H1 (cell line): ENCODE measurements around the gene COL5A2. TPM values are rescaled to one million over a fixed set of nuclear protein-coding genes. Genes with fewer than 3 reads are reported as not detected.

Source experiments
- CTCF ChIA-PET: fragments of 300-600 bp; sonication (Branson Sonifier 250); formaldehyde crosslinking; loops from one replicate; lab custom pipeline; 2021; ENCODE audit not compliant: partially characterized antibody; lab: Charles Lee
- POLR2A ChIA-PET: fragments of 300-600 bp; sonication (Branson Sonifier 250); formaldehyde crosslinking; loops from one replicate; lab custom pipeline; 2021; ENCODE audit warnings: inconsistent platforms; ENCODE audit not compliant: partially characterized antibody; lab: Charles Lee
- DNase-seq, 2 experiments: peaks; one replicate each; pipeline versions ENCODE4 v3.0.0 to v3.0.0-alpha.2; 2010 to 2022; ENCODE audit warnings: low spot score in 2 of 2, low read depth in 1 of 2, mixed read lengths in 1 of 2
- FAIRE-seq: peaks from 2 replicates; lab custom pipeline; 2011; peaks lifted over from hg19 to GRCh38; lab: Jason Lieb, UNC
- H2AFZ ChIP-seq: 2 replicates; pipeline ENCODE4 v1.8.1; 2012; ENCODE audit warnings: low read length, inconsistent platforms
- H2AK5ac ChIP-seq: 2 replicates; pipeline ENCODE4 v1.6.1; 2013; ENCODE audit warnings: low read depth, low read length
- H2BK120ac ChIP-seq: replicated peaks from 2 replicates; pipeline ENCODE3; 2013; ENCODE audit warnings: low read depth, low read length, inconsistent platforms
- H2BK12ac ChIP-seq: 2 replicates; pipeline ENCODE4 v1.6.1; 2013; ENCODE audit warnings: low read depth, low read length
- H2BK15ac ChIP-seq: 2 replicates; pipeline ENCODE4 v1.6.1; 2013; ENCODE audit warnings: low read length
- H2BK20ac ChIP-seq: 2 replicates; pipeline ENCODE4 v1.6.1; 2013; ENCODE audit warnings: low read length
- H2BK5ac ChIP-seq: 2 replicates; pipeline ENCODE4 v1.6.1; 2013; ENCODE audit warnings: low read depth, low read length
- H3K14ac ChIP-seq: 2 replicates; pipeline ENCODE4 v1.6.1; 2013; ENCODE audit warnings: inconsistent platforms; ENCODE audit not compliant: insufficient read length
- H3K18ac ChIP-seq: 2 replicates; pipeline ENCODE4 v1.6.1; 2013; ENCODE audit warnings: low read length; ENCODE audit errors: extremely low read depth
- H3K23ac ChIP-seq: 2 replicates; pipeline ENCODE4 v1.6.1; 2013; ENCODE audit warnings: inconsistent platforms; ENCODE audit not compliant: insufficient read length
- H3K23me2 ChIP-seq: 2 replicates; pipeline ENCODE4 v1.6.1; 2013; ENCODE audit warnings: low read depth, low read length
- H3K27ac ChIP-seq: 2 replicates; pipeline ENCODE4 v1.6.1; 2011; ENCODE audit warnings: low read depth, low read length, inconsistent platforms
- H3K27me3 ChIP-seq, 4 experiments: replicated peaks in 1 of 4; 1 replicate in 1 of 4; 2 replicates in 3 of 4; pipeline versions ENCODE4 v1.6.1 to v1.8.1; 2011 to 2013; ENCODE audit warnings: low read length in 3 of 4, mild to moderate bottlenecking in 3 of 4, inconsistent platforms in 2 of 4, mixed read lengths in 2 of 4, moderate library complexity in 1 of 4; ENCODE audit not compliant: control insufficient read depth in 3 of 4, insufficient read depth in 3 of 4; ENCODE audit errors: extremely low read depth in 1 of 4
- H3K36me3 ChIP-seq, 4 experiments: 2 replicates each; pipeline versions ENCODE4 v1.6.1 to v1.8.1; 2011 to 2013; ENCODE audit warnings: mild to moderate bottlenecking in 4 of 4, low read length in 3 of 4, moderate library complexity in 2 of 4, control low read depth in 1 of 4, inconsistent platforms in 1 of 4; ENCODE audit not compliant: insufficient read depth in 4 of 4, control insufficient read depth in 2 of 4
- H3K4ac ChIP-seq: replicated peaks from 2 replicates; pipeline ENCODE3; 2013; ENCODE audit warnings: low read length, low read depth, mixed read lengths, inconsistent platforms; ENCODE audit not compliant: insufficient read length
- H3K4me1 ChIP-seq, 4 experiments: replicated peaks in 1 of 4; 1 replicate in 1 of 4; 2 replicates in 3 of 4; pipeline versions ENCODE4 v1.6.1 to v1.8.1; 2011 to 2013; ENCODE audit warnings: low read length in 3 of 4, inconsistent platforms in 2 of 4, mixed read lengths in 1 of 4; ENCODE audit not compliant: insufficient read depth in 4 of 4, control insufficient read depth in 3 of 4
- H3K4me2 ChIP-seq, 2 experiments: 2 replicates each; pipeline versions ENCODE4 v1.6.1 to v1.8.1; 2011 to 2013; ENCODE audit warnings: low read depth in 2 of 2, low read length in 2 of 2, control low read depth in 1 of 2, inconsistent platforms in 1 of 2, mild to moderate bottlenecking in 1 of 2; ENCODE audit not compliant: insufficient read depth in 1 of 2
- H3K4me3 ChIP-seq, 4 experiments: fragments of 200-600, 300-600 bp in 1 of 4; sonication (generic), shearing (Covaris generic), sonication (Bioruptor Twin) in 1 of 4; 2 replicates each; pipeline versions ENCODE4 v1.5.1 to v1.8.1; 2011 to 2016; ENCODE audit warnings: low read length in 4 of 4, low read depth in 3 of 4, control low read depth in 2 of 4, inconsistent platforms in 2 of 4, mild to moderate bottlenecking in 2 of 4, mixed read lengths in 1 of 4, moderate library complexity in 1 of 4; ENCODE audit not compliant: insufficient read depth in 2 of 4; ENCODE audit errors: extremely low read depth in 1 of 4
- H3K56ac ChIP-seq: replicated peaks from 2 replicates; pipeline ENCODE3; 2013; ENCODE audit warnings: low read depth, mild to moderate bottlenecking, mixed read lengths, low read length, inconsistent platforms; ENCODE audit not compliant: insufficient read length
- H3K79me1 ChIP-seq: 2 replicates; pipeline ENCODE4 v1.6.1; 2013; ENCODE audit warnings: low read depth, low read length, control low read depth
- H3K79me2 ChIP-seq, 2 experiments: 2 replicates each; pipeline versions ENCODE4 v1.6.1 to v1.8.1; 2012 to 2013; ENCODE audit warnings: low read length in 2 of 2, mild to moderate bottlenecking in 2 of 2, inconsistent platforms in 1 of 2; ENCODE audit not compliant: insufficient read depth in 2 of 2, control insufficient read depth in 1 of 2
- H3K9ac ChIP-seq, 4 experiments: replicated peaks in 1 of 4; 1 replicate in 1 of 4; 2 replicates in 3 of 4; pipeline versions ENCODE4 v1.6.1 to v1.8.1; 2011 to 2013; ENCODE audit warnings: low read depth in 3 of 4, low read length in 3 of 4, control low read depth in 2 of 4, mild to moderate bottlenecking in 2 of 4, moderate library complexity in 2 of 4, inconsistent platforms in 1 of 4; ENCODE audit errors: extremely low read depth in 1 of 4
- H3K9me3 ChIP-seq, 2 experiments: 2 replicates each; pipeline versions ENCODE4 v1.6.1 to v1.8.1; 2012 to 2013; ENCODE audit warnings: mild to moderate bottlenecking in 2 of 2, moderate library complexity in 2 of 2, control low read depth in 1 of 2, inconsistent platforms in 1 of 2, low read depth in 1 of 2, low read length in 1 of 2, mixed read lengths in 1 of 2; ENCODE audit not compliant: insufficient read depth in 2 of 2
- H4K20me1 ChIP-seq, 2 experiments: replicated peaks in 1 of 2; 2 replicates each; pipeline versions ENCODE3 to v1.8.1; 2011 to 2013; ENCODE audit warnings: inconsistent platforms in 2 of 2, low read length in 2 of 2, mild to moderate bottlenecking in 1 of 2; ENCODE audit not compliant: insufficient read depth in 2 of 2, control insufficient read depth in 1 of 2
- H4K5ac ChIP-seq: 2 replicates; pipeline ENCODE4 v1.6.1; 2013; ENCODE audit warnings: low read length, low read depth, mixed read lengths, inconsistent platforms; ENCODE audit not compliant: insufficient read length
- H4K8ac ChIP-seq: 2 replicates; pipeline ENCODE4 v1.8.0; 2013; ENCODE audit warnings: mild to moderate bottlenecking, moderate library complexity, low read length, inconsistent platforms; ENCODE audit not compliant: insufficient read depth; ENCODE audit errors: extremely low read depth
- H4K91ac ChIP-seq: replicated peaks from 2 replicates; pipeline ENCODE3; 2013; ENCODE audit warnings: low read length, mixed read lengths, inconsistent platforms; ENCODE audit not compliant: insufficient read length
- CBX8 ChIP-seq: fragments of 300-800, 300-1000 bp; sonication (generic); IDR thresholded peaks from 2 replicates; pipeline ENCODE4 v1.7.1; 2016; ENCODE audit warnings: low read depth, low read length, borderline replicate concordance
- CTBP2 ChIP-seq: IDR thresholded peaks from 2 replicates; pipeline ENCODE4 v1.7.0; 2011; ENCODE audit warnings: borderline replicate concordance, mild to moderate bottlenecking, moderate library complexity, mixed read lengths, low read length; ENCODE audit not compliant: insufficient read depth, insufficient read length
- NANOG ChIP-seq: IDR thresholded peaks from 2 replicates; pipeline ENCODE4 v1.6.1; 2011; ENCODE audit warnings: low read length, low read depth, mild to moderate bottlenecking, inconsistent platforms; ENCODE audit not compliant: insufficient read depth, poor library complexity, severe bottlenecking
- NRF1 ChIP-seq: IDR thresholded peaks from 2 replicates; pipeline ENCODE4 v1.6.1; 2011; ENCODE audit warnings: mild to moderate bottlenecking, low read depth, low read length, improper control_type of control experiment
- SIX5 ChIP-seq: IDR thresholded peaks from 2 replicates; pipeline ENCODE4 v1.6.1; 2011; ENCODE audit warnings: mild to moderate bottlenecking, low read depth, low read length
- WGBS, 2 experiments: shearing (Covaris generic) in 1 of 2; methylation state at CpG; one replicate each; pipeline versions ENCODE4 v1.1.6 to v1.1.7; 2013 to 2015; ENCODE audit warnings: low lambda C conversion rate in 2 of 2, mixed read lengths in 2 of 2, inconsistent platforms in 1 of 2, low coverage in 1 of 2, missing lambda C conversion rate in 1 of 2; ENCODE audit not compliant: insufficient replicate concordance in 2 of 2, insufficient coverage in 1 of 2, insufficient read length in 1 of 2; ENCODE audit errors: extremely low coverage in 1 of 2, missing lambda C conversion rate in 1 of 2; 5-methylcytosine and 5-hydroxymethylcytosine counted together
- polyA plus RNA-seq, 7 experiments: library from polyadenylated mRNA; depleted of rRNA in 3 of 7; stranded (reverse) in 5 of 7; unstranded in 2 of 7; fragments of >200 nt in 5 of 7; fragments of 200-250 nt in 2 of 7; gene quantifications; 1 replicate in 5 of 7; 2 replicates in 1 of 7; 4 replicates in 1 of 7; pipeline versions ENCODE4 v1.2.1 to v1.2.3, GENCODE V29; 2011 to 2013; ENCODE audit warnings: missing spikeins in 2 of 7, mixed read lengths in 2 of 7
- total RNA-seq: library from RNA; stranded (reverse); fragmentation: NEBNext Ultra II Directional; extraction: Animal tissue kit (Norgen Biotek cat#: 25700); gene quantifications from 2 replicates; pipeline ENCODE4 v1.2.1, GENCODE V29; 2021
- TF ChIP-seq, protein P1 (sequence below): IDR thresholded peaks from 2 replicates; pipeline ENCODE4 v1.6.1; 2012; ENCODE audit warnings: inconsistent platforms
- TF ChIP-seq, protein P2 (sequence below): IDR thresholded peaks from 2 replicates; pipeline ENCODE4 v1.6.1; 2012; ENCODE audit warnings: inconsistent platforms

Gene COL5A2
- total and polyA plus RNA-seq, 2 of the 8 experiments (the other 6 are each of a cell fraction or from before 2014, with no cell fraction given): 4.7 to 24.2 TPM

GRCh38 chr2:189008555-189009262, 170.9 kb downstream of the COL5A2 start:
- Histone ChIP-seq H4K20me1 (no peaks in the 10 kb centered on the region), H3K36me3 (no peaks in the 10 kb centered on the region), H3K9ac (no peak overlapping the region), H2BK15ac (no peak overlapping the region), H3K4me1 (no peaks in the 10 kb centered on the region), H3K23me2 (no peaks in the 10 kb centered on the region), H4K91ac (no peak overlapping the region), H2BK12ac (no peak overlapping the region), H3K9me3 (no peaks in the 10 kb centered on the region), H3K4me3 (no peak overlapping the region), H2AK5ac (no peak overlapping the region), H3K56ac (no peak overlapping the region), H3K27me3 (no peaks in the 10 kb centered on the region), H3K18ac (no peak overlapping the region), H2BK120ac (no peak overlapping the region), H3K4me2 (no peak overlapping the region), H4K8ac (no peak overlapping the region), H2BK20ac (no peak overlapping the region), H3K79me1 (no peaks in the 10 kb centered on the region), H4K5ac (no peak overlapping the region), H2BK5ac (no peak overlapping the region), H3K27ac (no peak overlapping the region), H3K23ac (no peak overlapping the region), H3K79me2 (no peaks in the 10 kb centered on the region), H2AFZ (no peak overlapping the region), H3K14ac (no peak overlapping the region), H3K4ac (no peak overlapping the region)
- POLR2A ChIA-PET: no interaction called here
- DNase-seq (no peak), FAIRE-seq (no peak)
- WGBS, 2 experiments: 94% methylated on average over 9 of the region's 9 CpGs; no CpG with 5 or more reads in 1 of the 2 experiments
- CTCF ChIA-PET: interaction anchor here (1.4 kb wide), 1 partner anchor 15 kb away, joined by 6 read pairs; no protein-coding TSS in a partner anchor
- TF ChIP-seq, protein P1, sequence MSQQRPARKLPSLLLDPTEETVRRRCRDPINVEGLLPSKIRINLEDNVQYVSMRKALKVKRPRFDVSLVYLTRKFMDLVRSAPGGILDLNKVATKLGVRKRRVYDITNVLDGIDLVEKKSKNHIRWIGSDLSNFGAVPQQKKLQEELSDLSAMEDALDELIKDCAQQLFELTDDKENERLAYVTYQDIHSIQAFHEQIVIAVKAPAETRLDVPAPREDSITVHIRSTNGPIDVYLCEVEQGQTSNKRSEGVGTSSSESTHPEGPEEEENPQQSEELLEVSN: no peak
- TF ChIP-seq, protein P2, sequence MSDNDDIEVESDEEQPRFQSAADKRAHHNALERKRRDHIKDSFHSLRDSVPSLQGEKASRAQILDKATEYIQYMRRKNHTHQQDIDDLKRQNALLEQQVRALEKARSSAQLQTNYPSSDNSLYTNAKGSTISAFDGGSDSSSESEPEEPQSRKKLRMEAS: no peak
- TF ChIP-seq NRF1 (no peak), CTBP2 (no peak), NANOG (no peak), CBX8 (no peak), SIX5 (no peak)
